NCI-H2107 treated with DMSO at 0.1 percent for 48 hours (cell line): ENCODE data around the gene SP7.

Experiments
- DNase-seq: peaks from one replicate; lab custom pipeline; 2025; ENCODE audit not compliant: unreplicated experiment; lab: John Stamatoyannopoulos, UW

SP7 gene

GRCh38 chr12:53279283-53279869 lies 56.8 kb downstream of the SP7 start:
- no peak for DNase-seq

- no peak for DNase-seq
Observed at GRCh38 chr12:53277981-53278380, 58.2 kb downstream of the SP7 start.
